ENCODE measurements around the gene ATP8B4. TPM values are rescaled to one million over a fixed set of nuclear protein-coding genes. Genes with fewer than 3 reads are reported as not detected.

The ATP8B4 gene
- total RNA-seq, 6 experiments from 2014 or later, result 4.5 to 10.1 (median 6.7) TPM

GRCh38 chr15:49908236-49908932 is 210.6 kb downstream of the ATP8B4 start:
- Histone ChIP-seq H3K9me3 (no peaks in the 10 kb centered on the region), H3K4me1 (no peaks in the 10 kb centered on the region), H3K27me3 (no peaks in the 10 kb centered on the region), H3K4me3 (no peak overlapping the region), H3K27ac (no peak overlapping the region), H3K36me3 (no peaks in the 10 kb centered on the region)
- TF ChIP-seq CTCF (IDR thresholded peaks at IDR 0.05) (no peak), POLR2A (IDR thresholded peaks at IDR 0.05) (no peak)
- ATAC-seq (no peak), DNase-seq (no peak)
- intact Hi-C loops (cut with DNase I), result no loop called here
- WGBS (ENCODE audit: insufficient coverage, low coverage, low lambda C conversion rate, missing lambda C conversion rate), result 61% methylated on average over 2 of the region's 2 CpGs

GRCh38 chr15:49906966-49907365 is 212.1 kb downstream of the ATP8B4 start:
- ATAC-seq, result no peak
- Histone ChIP-seq H3K4me1 (peaks cover 0 to 6% (median 2%) of the 10 kb centered on the region in 4 donors), H3K9me3 (no peaks in the 10 kb centered on the region), H3K36me3 (no peaks in the 10 kb centered on the region), H3K27ac (no peak overlapping the region), H3K27me3 (no peaks in the 10 kb centered on the region), H3K4me3 (no peak overlapping the region)
- TF ChIP-seq CTCF (IDR thresholded peaks at IDR 0.05), result no peak
- no peak for TF ChIP-seq POLR2A (IDR thresholded peaks at IDR 0.05)
- DNase-seq, result no peak
- WGBS (ENCODE audit: insufficient coverage, low coverage, low lambda C conversion rate, missing lambda C conversion rate), result 11% methylated on average over 1 of the region's 1 CpG
- intact Hi-C loops (cut with DNase I), result no loop called here

GRCh38 chr15:49905221-49905620 is 213.8 kb downstream of the ATP8B4 start:
- Histone ChIP-seq H3K9me3 (no peaks in the 10 kb centered on the region), H3K4me3 (no peak overlapping the region), H3K36me3 (no peaks in the 10 kb centered on the region), H3K27ac (no peak overlapping the region), H3K27me3 (no peaks in the 10 kb centered on the region), H3K4me1 (peaks cover 0 to 6% (median 2%) of the 10 kb centered on the region in 4 donors)
- TF ChIP-seq CTCF (IDR thresholded peaks at IDR 0.05) (no peak), POLR2A (IDR thresholded peaks at IDR 0.05) (no peak)
- no peak for DNase-seq
- intact Hi-C loops (cut with DNase I), result no loop called here
- no peak for ATAC-seq

GRCh38 chr15:49904296-49904695 is 214.7 kb downstream of the ATP8B4 start:
- intact Hi-C loops (cut with DNase I), result no loop called here
- ATAC-seq (no peak), DNase-seq (no peak)
- no peaks in the 10 kb centered on the region for H3K36me3 ChIP-seq
- H3K4me3 ChIP-seq, result no peak overlapping the region
- no peaks in the 10 kb centered on the region for H3K27me3 ChIP-seq
- no peak overlapping the region for H3K27ac ChIP-seq
- peaks cover 0 to 6% (median 2%) of the 10 kb centered on the region in 4 donors for H3K4me1 ChIP-seq
- no peaks in the 10 kb centered on the region for H3K9me3 ChIP-seq
- TF ChIP-seq POLR2A (IDR thresholded peaks at IDR 0.05) (no peak), CTCF (IDR thresholded peaks at IDR 0.05) (no peak)

Measured in right lobe of liver (tissue), 6 donors.